ENCODE measurements around the gene ASIC2.

GRCh38 chr17:33082529-33083173 lies 210.4 kb downstream of the ASIC2 start:
- TF ChIP-seq REST (tag by site-specific recombination; IDR thresholded peaks at IDR 0.05) (peak; percentile 45; the same call in 1 of the 2 replicates), CTCF (tag by site-specific recombination; IDR thresholded peaks at IDR 0.05) (no peak), SP2 (tag by site-specific recombination; IDR thresholded peaks at IDR 0.05) (no peak), YY1 (tag by site-specific recombination; IDR thresholded peaks at IDR 0.05) (no peak)
